Dedifferentiated amniotic fluid mesenchymal stem cell (primary cell): Measurements from ENCODE around the gene CEBPZOS.
A peak's percentile ranks its signal among the peaks of the same experiment; 100 is the strongest.

Experiments used
- DNase-seq: peaks from one replicate; pipeline ENCODE4 v3.0.0-alpha.2; 2016; ENCODE audit errors: extremely low spot score

CEBPZOS gene

GRCh38 chr2:37196320-37197195, at the start of gene CEBPZOS:
Gene CEBPZOS (plus strand): TSS chr2:37196496. CDS start chr2:37199705, 3,209 bp downstream.
- DNase-seq: peak; percentile 54

GRCh38 chr2:37148325-37148724, 48.0 kb upstream of the CEBPZOS start:
- DNase-seq: no peak

- DNase-seq: no peak
Observed at GRCh38 chr2:37149626-37150322, 46.5 kb upstream of the CEBPZOS start.

- DNase-seq: no peak
Observed at GRCh38 chr2:37153224-37153623, 43.1 kb upstream of the CEBPZOS start.

GRCh38 chr2:37154785-37155184, 41.5 kb upstream of the CEBPZOS start:
- DNase-seq: no peak

GRCh38 chr2:37156071-37156856, 40.0 kb upstream of the CEBPZOS start:
- peak; percentile 23 for DNase-seq

- DNase-seq: peak; percentile 91
Observed at GRCh38 chr2:37156857-37157714, 39.2 kb upstream of the CEBPZOS start, which contains the start of gene EIF2AK2. Gene EIF2AK2 (minus strand): TSS chr2:37156980. CDS start chr2:37147806, 9,174 bp downstream.

GRCh38 chr2:37164757-37165156, 31.5 kb upstream of the CEBPZOS start:
- DNase-seq: no peak

- DNase-seq: no peak
Observed at GRCh38 chr2:37167636-37168180, 28.6 kb upstream of the CEBPZOS start.

- DNase-seq: peak; percentile 40
Observed at GRCh38 chr2:37168217-37168981, 27.9 kb upstream of the CEBPZOS start.

GRCh38 chr2:37171624-37171950, 24.7 kb upstream of the CEBPZOS start:
- no peak for DNase-seq

GRCh38 chr2:37173741-37174140, 22.6 kb upstream of the CEBPZOS start:
- DNase-seq: no peak

- no peak for DNase-seq
Observed at GRCh38 chr2:37180006-37180639, 16.2 kb upstream of the CEBPZOS start.

- no peak for DNase-seq
Observed at GRCh38 chr2:37180640-37181039, 15.7 kb upstream of the CEBPZOS start.

GRCh38 chr2:37181726-37182684, 14.3 kb upstream of the CEBPZOS start:
- no peak for DNase-seq

GRCh38 chr2:37188570-37188969, 7.7 kb upstream of the CEBPZOS start, which contains the start of gene SULT6B1:
Gene SULT6B1 (minus strand): TSS chr2:37188670. CDS start chr2:37188640, 30 bp downstream.
- DNase-seq: no peak

- no peak for DNase-seq
Observed at GRCh38 chr2:37189452-37190153, 6.7 kb upstream of the CEBPZOS start.

- DNase-seq: no peak
Observed at GRCh38 chr2:37190290-37190689, 6.0 kb upstream of the CEBPZOS start.
